ENCODE data around the gene GALNT12.
A peak's percentile ranks its signal among the peaks of the same experiment; 100 is the strongest.

Gene GALNT12

GRCh38 chr9:98805506-98806272 is 1.8 kb upstream of the GALNT12 start:
- DNase-seq = no peak

DNA sequence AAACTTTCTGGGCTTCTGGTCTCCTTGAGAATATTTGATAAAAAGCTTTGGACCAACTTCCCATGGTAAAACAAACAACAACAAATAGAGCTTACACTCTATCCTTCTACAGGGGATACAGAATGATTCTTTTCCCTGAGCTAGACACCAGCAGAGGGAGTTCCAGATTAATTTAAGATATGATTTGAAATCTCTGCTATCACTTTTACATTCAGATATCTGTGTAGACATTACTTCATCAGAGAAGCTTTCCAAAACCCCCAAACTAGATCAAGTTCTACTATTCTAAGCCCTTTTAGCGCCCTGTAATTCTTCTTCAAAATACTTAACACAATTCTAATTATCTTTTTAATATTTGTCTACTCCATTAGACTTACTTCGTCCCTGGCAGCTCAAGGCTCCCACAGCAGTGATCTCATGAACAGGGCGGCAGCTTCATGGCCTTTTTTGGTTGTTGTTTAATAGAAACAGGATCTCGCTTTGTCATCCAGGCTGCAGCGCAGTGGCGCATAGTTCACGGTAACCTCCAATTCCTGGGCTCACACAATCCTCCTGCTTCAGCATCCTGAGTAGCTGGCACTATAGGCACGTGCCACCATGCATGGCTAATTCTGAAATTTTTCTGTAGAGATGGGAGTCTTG is 955 bp upstream of the GALNT12 start:
- DNase-seq = no peak

- DNase-seq = peak; percentile 27
These were observed 335 bp downstream of the GALNT12 start for GRCh38 chr9:98807814-98808195.

DNA sequence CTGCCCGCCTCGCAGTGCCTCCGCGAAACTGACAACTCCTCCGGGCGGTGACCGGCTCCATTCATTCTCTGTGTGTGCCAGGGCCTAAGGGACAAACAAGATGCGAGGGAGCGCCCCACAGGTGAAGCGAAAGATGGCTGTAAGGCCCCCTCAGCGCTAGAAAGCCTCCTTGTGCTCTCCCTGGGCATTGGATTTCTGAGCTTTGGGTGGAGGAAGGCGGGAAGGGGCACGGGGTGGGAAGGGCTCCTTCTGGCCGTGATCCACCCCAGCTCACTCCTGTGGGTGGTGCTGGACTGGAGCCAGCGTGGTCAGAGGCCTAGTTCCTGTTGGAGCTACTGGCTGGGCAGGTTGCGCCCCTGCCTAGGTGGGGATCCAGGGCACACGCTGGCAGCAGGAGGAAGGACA is 943 bp downstream of the GALNT12 start:
- DNase-seq = peak; percentile 66

- no peak for DNase-seq
These were observed 1.4 kb downstream of the GALNT12 start for GRCh38 chr9:98808875-98809274.

- no peak for DNase-seq
These were observed 2.0 kb downstream of the GALNT12 start for GRCh38 chr9:98809311-98810101.

- DNase-seq = no peak
These were observed 2.8 kb downstream of the GALNT12 start for GRCh38 chr9:98810102-98810842.

DNA sequence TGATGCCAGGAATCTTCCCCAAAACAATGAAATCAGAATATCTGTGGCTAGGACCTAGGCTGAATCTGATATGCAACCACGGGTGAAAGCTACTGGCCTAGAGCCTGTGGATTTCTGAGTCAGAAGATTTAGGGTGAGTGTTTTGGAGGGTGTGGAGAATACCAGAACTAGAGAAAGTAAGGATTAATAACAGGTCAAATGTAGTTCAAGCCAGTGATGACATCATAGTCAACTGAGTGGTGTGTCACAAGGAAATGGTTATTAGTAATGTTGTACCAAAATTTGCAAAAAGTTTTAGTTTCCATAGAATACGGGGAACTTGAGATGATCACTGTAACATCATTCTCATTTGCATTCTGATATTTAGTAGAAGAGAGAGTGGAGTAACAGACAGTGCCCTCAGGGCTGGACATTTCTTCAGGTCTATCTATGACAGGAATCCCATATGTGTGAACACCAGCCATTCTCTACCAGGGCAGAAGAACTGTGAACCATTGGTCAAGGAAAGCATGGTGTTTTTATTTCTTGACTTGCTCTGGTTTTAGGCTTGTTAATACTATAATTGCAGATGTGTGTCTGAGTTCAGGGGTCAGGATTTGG is 3.7 kb downstream of the GALNT12 start:
- DNase-seq = no peak

GRCh38 chr9:98815391-98815951 is 8.0 kb downstream of the GALNT12 start:
- no peak for DNase-seq

DNA sequence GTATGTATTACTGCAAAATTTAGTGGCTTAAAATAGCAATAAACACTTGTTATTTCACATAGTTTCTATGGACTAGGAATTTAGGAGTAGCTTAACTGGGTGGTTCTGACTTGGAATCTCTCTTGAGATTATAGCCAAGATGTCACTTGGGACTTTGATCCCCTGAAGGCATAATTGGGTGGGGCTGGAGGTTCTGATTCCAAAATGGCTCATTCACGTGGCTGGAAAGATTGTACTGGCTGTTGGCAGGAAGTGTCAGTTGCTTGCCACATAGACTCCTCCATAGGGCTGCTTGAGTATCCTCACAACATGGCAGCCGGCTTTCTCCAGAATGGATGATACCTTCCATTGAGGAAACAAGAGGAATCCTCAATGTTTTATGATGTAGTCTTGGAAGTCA is 11.3 kb downstream of the GALNT12 start:
- no peak for DNase-seq

GRCh38 chr9:98819231-98819630 is 11.8 kb downstream of the GALNT12 start:
- no peak for DNase-seq

GRCh38 chr9:98821831-98822230 is 14.4 kb downstream of the GALNT12 start:
- DNase-seq = no peak

DNA sequence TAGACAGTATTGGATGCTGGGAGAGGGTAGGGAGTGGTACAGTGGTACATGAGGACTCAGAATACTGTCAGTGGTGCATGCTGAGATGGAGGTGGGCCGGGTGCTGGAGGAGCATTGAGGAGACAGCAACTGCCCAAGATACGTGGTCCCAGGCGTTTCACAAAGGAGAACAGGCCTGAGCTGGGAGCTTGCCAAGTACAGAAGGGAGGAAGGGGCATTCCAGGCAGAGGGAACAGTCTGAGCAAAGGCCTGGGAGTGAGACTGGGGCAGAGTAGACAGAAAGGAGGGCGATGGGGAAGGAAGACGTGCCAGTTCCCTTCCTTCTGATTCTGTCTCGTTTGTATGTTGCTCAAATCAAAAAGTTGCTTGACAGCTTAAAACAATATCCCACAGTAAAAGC is 15.2 kb downstream of the GALNT12 start:
- no peak for DNase-seq

DNA sequence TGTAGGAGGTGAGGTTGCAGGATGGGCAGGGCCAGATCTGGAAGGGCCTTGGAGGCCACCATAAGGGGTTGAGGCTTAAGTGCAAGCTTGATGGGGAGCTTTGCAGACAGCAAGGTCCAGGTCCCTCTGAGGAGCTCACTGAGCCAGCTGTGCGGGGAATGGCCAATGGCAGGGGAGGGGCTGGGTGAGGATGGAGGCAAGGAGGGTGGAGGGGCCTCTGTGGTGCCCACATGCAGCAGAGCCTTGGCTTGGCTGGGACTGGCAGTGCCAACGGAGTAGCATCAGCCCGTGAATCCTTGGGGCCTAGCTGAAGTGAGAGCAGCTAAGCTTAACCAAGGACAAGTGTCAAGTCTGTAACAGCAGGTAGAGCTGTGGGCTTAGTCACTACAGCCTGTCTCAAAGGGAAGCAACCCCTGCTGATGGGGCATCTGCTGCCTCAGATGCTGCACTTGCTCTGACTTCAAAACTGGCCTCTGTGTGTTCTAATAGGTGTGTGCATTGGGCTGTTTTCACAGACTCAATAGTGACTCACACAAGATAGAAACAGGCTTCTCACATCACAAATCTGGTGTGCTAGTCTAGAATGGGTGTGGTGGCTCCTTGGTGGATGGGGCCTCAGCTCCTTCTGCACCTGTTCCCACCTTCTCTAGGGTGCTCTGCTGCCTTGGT is 16.3 kb downstream of the GALNT12 start:
- no peak for DNase-seq

DNA sequence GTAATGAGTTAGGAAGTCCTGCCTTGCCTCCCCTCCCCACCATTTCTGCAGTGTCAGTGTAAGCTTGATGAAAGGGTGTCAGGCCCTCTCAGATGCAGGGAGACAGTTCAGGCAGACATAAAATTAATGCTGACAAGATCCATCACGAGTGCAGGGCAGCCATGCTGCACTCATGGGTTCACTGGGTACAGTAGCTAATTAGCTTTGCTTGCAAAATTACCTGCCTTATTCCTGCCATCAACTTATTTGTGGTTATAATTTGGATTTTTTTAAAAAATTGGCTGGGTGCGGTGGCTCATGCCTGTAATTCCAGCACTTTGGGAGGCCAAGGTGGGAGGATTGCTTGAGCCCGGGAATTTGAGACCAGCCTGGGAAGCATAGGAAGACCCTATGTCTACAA is 17.9 kb downstream of the GALNT12 start:
- no peak for DNase-seq

DNA sequence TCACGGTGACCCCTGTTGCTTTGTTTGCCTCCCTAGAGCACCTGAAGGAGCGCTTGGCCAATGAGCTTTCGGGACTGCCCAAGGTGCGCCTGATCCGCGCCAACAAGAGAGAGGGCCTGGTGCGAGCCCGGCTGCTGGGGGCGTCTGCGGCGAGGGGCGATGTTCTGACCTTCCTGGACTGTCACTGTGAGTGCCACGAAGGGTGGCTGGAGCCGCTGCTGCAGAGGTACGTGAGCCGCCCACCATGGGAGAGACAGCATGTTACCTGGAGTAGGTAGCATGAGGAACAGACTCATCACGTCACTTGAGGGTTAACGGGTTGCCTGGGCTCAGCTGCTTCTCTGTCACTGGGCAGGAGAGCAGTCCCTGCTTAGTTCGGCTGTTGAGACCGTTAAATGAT is 19.2 kb downstream of the GALNT12 start:
- no peak for DNase-seq

- no peak for DNase-seq
These were observed 22.3 kb downstream of the GALNT12 start for GRCh38 chr9:98829766-98830165.

DNA sequence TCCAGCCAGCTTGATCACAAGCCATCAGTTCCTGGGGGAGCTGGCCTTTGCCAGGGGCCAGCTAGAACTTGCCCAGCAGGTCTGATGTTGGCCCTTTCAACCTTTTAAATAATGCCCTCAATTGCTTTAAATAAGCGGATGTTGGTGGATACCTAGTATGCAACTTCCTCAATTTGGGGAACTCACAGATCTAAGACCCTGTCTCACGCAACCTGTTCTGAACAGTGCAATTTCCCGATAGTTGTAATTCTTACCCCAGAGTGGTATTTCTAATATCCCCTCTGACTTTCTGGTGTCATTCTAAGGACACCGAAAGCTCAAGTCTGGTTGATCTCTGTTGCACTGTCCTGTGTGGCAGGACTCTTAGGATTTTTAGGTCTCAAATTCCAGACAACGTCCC is 23.1 kb downstream of the GALNT12 start:
- no peak for DNase-seq

DNA sequence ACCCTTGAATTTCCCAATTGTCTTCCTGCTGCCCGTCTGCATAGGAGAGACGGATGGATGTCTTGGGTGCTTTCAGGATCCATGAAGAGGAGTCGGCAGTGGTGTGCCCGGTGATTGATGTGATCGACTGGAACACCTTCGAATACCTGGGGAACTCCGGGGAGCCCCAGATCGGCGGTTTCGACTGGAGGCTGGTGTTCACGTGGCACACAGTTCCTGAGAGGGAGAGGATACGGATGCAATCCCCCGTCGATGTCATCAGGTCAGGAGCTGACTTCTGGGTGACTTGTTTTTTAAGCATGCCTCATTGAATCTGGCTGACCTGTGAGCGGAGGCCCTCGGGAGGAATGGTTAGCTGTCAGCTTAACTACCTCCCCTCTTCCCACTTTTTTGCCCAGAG is 24.2 kb downstream of the GALNT12 start:
- no peak for DNase-seq

DNA sequence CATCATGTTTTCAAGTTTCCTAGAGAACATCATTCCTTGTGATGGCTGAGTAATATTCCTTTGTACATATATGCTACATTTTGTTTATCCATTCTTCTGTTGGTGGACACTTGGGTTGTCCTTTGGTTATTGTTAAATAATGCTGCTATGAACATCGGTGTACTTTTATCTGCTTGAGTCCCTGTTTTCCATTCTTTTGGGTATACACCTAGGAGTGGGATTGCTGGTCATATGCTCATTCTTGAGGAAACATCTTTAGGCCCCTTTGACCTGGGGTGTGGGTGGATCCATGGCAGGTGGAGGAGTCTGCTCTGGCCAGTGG is 25.3 kb downstream of the GALNT12 start:
- DNase-seq = no peak

GRCh38 chr9:98833090-98833956 is 25.9 kb downstream of the GALNT12 start:
- no peak for DNase-seq
